SHP77 treated with DMSO at 0.1 percent for 48 hours (cell line): ENCODE data around the gene ERG.

ENCODE experiments used
- DNase-seq: peaks from one replicate; lab custom pipeline; 2025; lab: John Stamatoyannopoulos, UW

ERG gene

DNA sequence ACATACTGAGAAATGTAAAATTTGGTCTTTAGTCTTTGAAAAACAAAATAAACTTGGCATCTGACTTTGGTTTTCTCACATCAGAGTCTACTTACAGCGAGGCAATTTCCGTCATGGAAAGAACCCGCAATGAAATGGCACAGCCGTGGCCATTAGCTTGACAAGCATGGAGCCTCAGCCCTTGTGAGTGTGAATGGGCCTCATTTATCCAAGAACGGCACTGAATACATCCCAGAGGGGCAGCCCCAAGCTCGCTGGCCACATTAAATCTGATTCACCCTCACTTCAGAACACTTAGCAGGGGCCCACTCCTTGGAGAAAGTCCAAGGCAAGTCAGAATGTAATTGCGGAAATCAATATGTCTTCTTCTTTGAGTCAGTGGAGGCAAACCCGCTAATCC lies 64.8 kb downstream of the ERG start:
- no peak for DNase-seq

GRCh38 chr21:38430401-38430984 lies 67.8 kb downstream of the ERG start:
- no peak for DNase-seq

- no peak for DNase-seq
Measured at GRCh38 chr21:38429011-38429410, 69.3 kb downstream of the ERG start.

- DNase-seq = no peak
Measured at GRCh38 chr21:38428211-38428610, 70.1 kb downstream of the ERG start.

DNA sequence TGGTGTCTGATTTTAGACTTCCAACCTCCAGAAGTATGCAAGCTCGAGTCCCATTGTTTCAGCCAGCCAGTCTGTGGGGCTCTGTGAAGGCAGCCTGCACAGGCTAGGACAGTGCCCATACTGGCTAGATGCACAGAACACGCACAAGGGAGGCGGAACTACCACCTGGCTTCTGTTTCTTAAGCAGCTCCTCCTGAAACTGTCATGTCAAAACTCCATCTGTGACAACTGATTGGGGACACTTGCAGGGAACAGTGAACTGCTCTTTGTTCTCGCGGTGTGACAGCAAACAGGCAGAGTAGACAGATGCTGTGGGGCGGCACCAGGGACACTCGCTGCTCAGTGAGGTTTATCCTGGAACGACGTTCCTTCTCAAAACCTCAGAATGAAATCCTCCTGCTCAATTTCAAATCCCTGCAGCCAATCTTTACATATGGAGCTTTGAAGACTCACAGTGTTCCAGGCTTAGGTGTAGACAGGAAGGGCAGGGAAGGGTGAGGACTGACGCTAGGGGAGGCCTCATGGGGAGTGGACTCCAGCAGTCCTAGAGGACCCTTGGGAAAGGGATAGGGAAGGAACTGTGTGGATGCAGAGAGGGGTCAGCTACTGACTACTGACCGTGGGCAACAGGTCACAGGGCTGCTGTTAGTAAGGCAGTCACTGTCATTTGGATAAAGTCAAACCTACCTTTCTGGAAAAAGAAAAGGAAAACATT lies 73.8 kb downstream of the ERG start:
- no peak for DNase-seq

DNA sequence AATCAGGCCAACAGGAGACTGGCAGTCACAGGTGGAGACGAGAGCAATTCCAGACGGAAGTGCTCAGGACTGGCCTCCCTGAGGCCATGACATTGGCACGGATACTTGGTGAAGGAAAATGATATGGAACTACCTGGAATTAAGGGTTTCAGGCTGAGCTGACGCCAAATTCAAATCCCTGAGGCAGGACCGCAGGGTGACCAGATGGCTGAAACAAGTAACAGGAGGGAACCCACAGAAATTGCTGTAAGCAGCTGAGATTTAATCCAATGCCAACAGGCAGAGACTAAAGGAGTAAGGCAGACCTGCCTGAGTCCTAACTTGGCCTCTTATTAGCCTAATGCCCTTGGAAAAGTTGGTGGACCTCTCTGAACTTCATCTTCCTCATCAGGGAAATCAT lies 76.2 kb downstream of the ERG start:
- DNase-seq = no peak

DNA sequence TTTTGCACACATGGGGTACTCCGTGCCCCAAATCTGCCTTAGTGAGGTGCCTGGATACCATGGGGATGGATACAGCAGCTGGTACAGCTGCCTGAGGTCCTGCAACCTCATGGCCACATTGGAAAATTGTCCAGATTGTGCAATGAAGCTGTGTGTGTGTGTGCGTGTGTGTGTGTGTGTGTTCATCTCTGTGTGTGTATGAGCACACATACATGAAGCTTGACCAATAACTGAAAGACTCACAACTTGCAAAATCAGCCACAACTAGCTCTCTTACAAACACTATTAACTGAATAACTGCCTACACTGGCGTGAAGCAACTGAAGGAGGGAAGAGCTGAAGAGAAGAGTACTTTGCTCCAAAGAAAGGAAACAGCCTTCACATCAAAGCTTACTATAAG lies 78.1 kb downstream of the ERG start:
- DNase-seq = no peak

GRCh38 chr21:38417726-38418125 lies 80.6 kb downstream of the ERG start:
- no peak for DNase-seq

DNA sequence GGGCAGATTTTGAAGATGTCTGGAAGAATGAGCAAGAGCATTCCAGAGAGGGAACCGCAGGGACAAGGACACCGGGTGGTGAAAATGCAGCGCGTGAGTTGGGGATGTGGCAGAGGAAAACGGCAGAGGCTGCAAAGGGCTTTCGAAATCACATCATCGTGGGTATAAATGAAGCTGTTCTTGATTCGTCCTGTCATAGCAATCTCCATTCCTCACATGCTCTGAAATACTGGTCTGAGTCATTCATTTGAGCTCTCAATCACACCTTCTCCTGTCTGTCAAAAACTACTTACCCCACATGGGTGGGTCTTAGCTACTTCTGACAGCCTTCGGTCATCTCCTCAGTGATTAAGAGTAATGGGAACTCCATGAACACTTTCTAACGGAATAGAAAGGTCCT lies 81.5 kb downstream of the ERG start:
- DNase-seq = no peak

DNA sequence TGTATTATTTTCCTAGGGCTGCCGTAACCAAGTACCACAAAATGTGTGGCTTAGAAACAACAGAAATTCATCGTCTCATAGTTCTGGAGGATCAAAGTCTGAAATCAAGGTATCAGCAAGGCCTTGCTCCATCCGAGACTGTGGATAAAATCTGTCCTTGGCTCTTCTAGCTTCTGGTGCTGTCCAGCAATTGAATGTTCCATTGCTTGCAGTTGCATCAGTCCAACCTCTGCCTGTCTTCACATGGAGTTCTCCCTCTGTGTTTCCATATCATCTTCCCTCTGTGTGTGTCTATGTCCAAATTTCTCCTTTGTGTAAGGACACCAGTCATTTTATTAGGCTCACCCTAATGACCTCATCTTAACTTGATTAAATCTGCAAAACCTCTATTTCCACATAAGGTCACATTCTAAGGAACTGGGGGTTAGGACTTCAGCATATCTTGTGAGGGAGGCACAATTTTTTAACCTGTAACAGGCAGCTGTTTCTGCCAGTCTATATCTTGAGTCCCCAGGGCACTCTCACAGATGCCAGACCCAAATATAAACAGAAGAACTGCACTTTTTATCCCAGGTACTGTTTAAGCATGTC lies 84.2 kb downstream of the ERG start:
- DNase-seq = no peak

DNA sequence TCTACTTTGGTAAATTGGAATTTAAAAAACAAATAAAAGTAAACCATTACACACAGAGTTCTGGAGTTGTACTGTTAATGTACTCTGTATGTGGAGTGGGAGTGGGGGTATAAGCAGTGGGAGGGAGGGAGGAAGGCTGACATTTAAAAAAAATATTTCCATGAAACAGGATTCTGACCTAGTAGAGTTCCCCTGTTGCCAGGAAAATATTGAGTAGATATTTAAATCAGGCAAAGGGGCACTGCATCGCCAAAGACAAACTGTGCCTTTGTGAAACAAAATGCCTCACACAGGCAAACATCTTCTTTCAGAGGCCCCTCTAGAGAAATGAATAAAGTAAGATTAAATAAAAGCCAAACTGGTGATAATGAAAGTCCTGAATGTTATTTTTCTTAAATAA lies 87.8 kb downstream of the ERG start:
- no peak for DNase-seq

DNA sequence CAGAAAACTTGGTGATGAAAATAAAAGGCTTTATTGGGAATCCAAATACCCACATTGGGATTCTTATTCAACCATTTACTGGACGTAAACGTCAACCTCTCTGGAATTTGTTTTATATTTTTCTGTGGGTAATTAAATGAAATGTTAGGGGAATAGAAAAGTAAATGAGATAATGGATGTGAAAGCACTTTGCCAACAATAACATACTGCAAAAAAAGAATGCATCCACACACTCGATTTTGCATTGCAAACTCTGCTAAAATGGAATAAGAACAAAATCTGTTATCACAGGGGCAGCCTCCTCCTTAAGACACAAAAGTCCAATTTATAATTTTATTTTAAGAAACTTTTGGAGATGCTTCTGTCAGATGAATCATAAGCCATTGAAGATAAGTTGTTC lies 88.4 kb downstream of the ERG start:
- no peak for DNase-seq

DNA sequence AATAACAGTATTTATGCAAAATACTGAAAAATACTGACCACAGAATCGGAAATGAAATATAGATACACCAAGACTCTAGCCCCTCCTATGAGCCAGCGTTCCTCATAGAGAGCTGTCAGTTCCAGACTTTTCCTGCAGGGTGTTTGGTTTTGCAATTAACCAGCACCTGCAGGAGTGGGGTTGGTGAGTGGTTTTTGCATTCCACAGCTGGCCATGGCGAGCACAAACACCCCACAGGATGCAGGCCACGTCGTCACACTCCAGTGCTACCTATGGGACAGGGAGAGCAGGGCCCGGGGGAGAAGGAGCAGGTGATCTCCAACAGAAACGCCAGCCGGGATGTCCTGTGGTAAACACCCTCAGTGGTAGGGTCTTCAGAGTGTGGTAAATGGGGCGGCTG lies 94.1 kb downstream of the ERG start:
- no peak for DNase-seq

GRCh38 chr21:38402795-38403194 lies 95.5 kb downstream of the ERG start:
- DNase-seq = no peak

GRCh38 chr21:38402291-38402690 lies 96.0 kb downstream of the ERG start:
- DNase-seq = no peak

GRCh38 chr21:38401191-38401926 lies 96.9 kb downstream of the ERG start:
- DNase-seq = no peak

DNA sequence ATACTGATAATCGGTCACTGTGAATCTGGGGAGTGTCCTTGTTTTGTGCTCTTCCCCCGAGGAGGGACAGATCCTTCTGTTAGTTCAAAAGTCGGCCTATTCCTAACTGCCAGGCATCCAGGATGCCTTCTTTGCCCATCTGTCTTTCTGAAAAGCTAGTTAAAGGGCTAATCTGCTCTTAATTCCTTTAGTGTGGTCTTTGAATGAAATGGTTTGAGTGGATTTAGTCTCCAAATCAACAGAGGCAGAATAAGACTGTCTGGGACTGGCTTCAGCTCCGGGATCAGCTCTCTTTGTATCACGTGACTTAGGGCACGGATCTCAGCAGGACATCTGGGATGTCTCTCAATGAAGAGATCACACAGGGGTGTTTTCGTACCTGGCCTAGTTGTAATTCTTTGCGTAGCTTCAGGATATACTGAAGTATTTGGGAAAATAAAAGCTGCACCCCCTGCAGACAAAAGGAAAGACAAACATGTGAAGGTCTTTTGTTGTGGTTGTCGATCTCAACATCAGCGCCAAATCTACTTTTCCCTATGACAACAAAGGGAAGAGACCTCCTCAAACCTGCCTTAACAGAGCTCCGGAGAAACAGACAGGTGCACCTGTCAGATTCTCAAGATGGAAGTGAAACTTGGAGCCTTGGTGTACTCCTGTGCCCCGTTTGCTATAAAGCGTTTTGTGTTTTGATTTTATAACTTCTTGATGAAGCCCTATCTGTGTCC lies 97.9 kb downstream of the ERG start:
- no peak for DNase-seq

DNA sequence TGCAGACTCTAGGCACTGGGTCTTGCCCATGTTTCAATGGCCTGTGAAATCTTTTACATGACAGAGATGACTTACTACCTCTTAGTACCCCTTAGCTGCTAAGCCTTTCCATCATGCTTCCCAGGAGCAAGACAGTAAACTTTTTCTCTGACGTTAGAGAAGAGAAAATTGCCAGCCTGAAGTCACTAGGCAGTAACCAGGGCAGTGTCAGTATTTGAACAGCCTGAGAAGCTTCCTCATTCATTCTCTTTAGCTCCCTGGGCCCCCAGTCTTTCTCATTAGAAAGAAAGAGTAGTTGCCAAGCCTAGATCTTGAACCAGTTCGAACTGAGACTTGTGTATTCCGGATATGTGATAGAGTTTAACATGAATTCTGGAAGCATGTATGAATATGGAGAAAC lies 99.2 kb downstream of the ERG start:
- DNase-seq = no peak

DNA sequence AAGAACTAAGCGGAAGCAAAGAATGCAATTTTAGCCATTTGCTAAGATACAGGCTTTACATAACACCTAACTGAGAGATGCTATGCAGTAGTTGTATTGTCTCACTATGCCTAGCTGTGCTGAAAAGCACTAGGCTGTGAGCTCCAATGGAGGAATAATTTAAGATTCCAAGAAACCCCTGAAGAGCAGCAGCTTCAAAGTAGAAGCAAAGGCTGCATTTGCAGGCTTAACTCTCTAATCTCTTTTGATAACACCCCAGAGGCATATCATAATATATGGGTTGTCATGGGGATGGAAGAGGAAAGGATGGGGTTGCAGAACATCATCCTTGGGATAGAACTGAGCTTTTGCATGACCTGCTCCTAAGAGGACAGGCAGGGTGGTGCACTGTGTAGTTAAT lies 102.0 kb downstream of the ERG start:
- DNase-seq = no peak

- DNase-seq = no peak
Measured at GRCh38 chr21:38395581-38395980, 102.7 kb downstream of the ERG start.

- no peak for DNase-seq
Measured at GRCh38 chr21:38392661-38393060, 105.6 kb downstream of the ERG start.

DNA sequence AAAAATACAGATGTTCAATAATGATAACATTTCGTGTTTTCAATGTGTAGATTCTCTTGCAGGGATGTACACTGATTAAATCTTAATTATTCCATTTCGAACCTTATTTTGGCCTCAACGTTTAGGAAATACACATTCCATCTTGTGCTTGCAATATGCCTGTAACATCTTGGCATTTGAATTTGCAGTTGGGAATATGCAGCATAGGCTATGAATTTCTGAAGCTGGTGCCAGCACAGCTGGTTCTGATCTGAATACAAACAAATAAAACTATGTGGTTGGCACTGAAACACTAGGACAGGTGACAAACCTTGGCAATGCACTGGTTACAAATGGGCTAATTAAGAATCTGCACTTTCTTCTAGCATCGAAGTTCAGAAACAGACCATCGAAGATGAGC lies 108.4 kb downstream of the ERG start:
- DNase-seq = no peak

- no peak for DNase-seq
Measured at GRCh38 chr21:38389354-38389676, 109.0 kb downstream of the ERG start.
